GM18858 (cell line): ENCODE measurements around the gene PDE4D.

Source experiments
- ATAC-seq: cut with Tn5 transposase; IDR thresholded peaks from one replicate; pipeline ENCODE4 v1.9.1; 2021; ENCODE audit not compliant: unreplicated experiment

The PDE4D gene

GRCh38 chr5:59529239-59529638 lies 364.3 kb downstream of the PDE4D start:
- ATAC-seq: no peak

DNA sequence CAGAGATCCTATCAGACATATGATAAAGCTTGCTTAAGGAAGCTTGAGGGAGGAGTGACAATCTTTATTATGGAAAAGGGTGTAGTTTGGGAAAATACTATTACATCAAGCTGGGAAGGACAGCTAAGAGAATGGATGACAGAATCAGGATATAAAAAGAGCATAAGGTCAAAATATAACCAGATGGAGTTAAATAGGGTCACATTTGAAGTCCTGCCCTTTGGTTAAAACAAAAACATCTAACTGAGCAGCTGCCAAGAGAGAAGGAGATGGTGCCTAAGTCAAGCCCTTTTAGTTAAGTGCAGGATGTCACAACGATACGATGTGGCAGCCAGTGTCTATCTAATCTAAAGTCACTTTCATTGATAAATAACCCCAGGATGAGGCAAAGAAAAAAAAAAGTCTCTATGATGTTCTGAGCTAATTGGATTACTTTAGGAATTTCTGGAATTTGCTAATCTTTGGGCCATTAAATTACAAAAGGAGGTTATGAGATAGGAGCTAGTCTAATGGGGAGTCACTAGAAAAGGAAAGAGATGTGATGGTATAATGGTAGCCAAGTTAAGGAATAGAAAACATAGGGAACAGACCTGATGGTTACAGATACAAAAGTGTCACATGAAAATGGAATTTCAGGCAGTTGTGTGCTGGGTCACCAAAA lies 365.2 kb downstream of the PDE4D start:
- ATAC-seq: no peak

DNA sequence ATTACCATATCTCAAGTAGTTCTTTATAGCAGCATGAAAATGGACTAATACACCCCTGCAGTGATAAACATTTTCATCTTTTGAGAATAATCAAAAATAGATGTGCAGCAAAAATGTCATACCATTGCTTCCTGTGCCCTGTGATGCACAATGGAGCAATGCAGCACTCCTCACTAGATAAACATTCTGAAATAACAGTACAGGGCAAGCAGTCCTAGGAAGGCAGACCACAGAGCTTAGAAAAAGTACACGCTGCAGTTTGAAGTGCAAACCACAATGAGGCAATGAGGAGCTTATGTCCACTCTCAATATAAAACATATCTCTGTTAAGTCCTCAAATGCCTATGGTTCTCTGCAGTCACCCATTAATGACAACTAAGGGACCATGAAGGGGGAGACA lies 367.6 kb downstream of the PDE4D start:
- ATAC-seq: no peak

GRCh38 chr5:59525311-59525710 lies 368.2 kb downstream of the PDE4D start:
- no peak for ATAC-seq

- ATAC-seq: no peak
Measured at GRCh38 chr5:59522201-59522831, 371.2 kb downstream of the PDE4D start.

GRCh38 chr5:59521476-59521875 lies 372.1 kb downstream of the PDE4D start:
- ATAC-seq: no peak

DNA sequence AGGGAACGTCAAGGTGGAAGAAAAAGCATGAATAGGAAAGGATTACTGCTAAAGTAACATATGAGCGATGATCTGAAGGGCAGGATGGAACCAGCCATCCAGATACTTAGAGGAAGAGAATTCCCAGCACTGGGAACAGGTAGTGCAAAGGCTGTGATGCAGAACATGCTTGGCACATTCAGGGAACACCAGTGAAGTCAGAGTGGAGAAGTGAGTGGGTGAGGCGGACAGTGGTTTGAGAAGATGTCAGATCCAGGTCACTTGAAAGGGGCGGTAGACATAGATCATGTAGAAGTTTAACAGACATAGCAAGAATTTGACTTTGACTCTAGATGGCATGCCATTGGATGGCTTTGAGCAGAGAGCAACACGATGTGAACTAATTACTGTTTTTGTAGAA lies 374.2 kb downstream of the PDE4D start:
- no peak for ATAC-seq

DNA sequence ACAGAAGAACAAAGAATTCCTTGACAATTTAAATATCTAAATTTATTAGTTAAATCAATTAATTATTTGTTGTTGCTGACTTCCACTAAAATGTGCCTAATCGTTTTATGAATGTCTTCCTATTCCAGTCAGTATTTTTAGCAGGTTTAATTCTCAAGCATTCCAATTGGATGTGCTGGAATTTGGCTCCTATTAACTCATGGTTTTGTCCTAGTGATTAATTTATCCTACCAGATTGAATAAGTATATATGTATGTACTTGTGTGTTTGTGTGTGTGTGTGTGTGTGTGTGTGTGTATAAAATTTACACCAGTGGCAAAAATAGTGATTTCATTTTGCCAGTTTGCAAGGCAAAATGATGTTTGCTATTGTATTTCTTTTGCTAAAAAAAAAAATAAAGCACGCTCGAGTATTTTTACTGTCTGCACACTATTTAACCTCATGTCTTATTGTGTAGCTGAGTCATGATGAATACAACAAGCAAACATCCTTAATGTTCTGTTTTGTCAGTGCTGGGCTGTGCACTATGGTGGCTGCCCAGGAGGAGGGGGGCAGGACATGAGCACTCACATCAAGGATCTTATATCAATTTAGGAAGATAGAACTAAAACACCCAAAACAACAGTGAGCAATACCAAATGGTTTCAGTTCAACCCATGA lies 375.5 kb downstream of the PDE4D start:
- no peak for ATAC-seq

GRCh38 chr5:59516161-59516560 lies 377.4 kb downstream of the PDE4D start:
- ATAC-seq: no peak

DNA sequence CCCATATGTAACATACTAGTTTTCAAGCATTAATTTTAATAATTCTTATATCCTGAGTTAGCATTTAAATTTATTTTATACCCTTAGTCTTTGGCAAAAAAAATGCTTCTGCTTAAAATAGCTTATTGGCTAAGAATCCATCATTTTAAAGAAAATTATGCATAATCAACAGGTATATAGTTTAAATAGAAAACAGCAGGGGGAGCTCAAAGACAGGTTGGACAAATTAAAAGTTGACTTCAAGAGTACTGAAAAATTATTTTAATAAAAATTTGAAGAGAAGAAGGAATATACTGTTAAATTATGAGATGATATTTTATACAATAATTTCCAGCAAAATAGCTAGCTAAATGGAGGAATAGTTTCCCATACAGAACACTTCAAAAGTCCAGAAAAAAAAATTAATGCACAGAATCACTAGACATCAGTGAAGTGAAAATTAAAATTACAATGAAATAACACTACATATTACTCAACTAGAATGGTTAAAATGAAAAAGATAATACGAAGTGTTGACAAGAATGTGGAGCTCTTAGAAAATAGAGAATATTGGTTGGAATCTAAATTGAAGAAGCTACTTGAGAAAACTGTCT lies 387.1 kb downstream of the PDE4D start:
- no peak for ATAC-seq

GRCh38 chr5:59504043-59504442 lies 389.5 kb downstream of the PDE4D start:
- ATAC-seq: no peak

- no peak for ATAC-seq
Measured at GRCh38 chr5:59503220-59503619, 390.3 kb downstream of the PDE4D start.

GRCh38 chr5:59501316-59501715 lies 392.2 kb downstream of the PDE4D start:
- no peak for ATAC-seq

GRCh38 chr5:59500014-59500413 lies 393.5 kb downstream of the PDE4D start:
- ATAC-seq: no peak

DNA sequence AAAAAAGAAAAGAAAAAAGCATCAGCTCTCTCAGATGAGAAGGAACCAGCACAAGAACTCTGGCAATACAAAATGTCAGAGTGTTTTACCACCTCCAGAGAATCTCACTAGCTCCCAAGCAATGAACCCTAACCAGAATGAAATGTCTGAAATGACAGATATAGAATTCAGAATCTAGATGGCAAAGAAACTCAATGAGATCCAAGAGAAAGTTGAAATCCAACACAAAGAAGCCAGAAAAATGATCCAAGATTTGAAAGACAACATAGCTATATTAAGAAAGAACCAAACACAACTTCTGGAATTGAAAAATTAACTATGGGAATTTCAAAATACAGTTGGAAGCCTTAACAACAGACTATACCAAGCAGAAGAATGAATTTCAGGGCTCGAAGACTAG lies 396.3 kb downstream of the PDE4D start:
- no peak for ATAC-seq

DNA sequence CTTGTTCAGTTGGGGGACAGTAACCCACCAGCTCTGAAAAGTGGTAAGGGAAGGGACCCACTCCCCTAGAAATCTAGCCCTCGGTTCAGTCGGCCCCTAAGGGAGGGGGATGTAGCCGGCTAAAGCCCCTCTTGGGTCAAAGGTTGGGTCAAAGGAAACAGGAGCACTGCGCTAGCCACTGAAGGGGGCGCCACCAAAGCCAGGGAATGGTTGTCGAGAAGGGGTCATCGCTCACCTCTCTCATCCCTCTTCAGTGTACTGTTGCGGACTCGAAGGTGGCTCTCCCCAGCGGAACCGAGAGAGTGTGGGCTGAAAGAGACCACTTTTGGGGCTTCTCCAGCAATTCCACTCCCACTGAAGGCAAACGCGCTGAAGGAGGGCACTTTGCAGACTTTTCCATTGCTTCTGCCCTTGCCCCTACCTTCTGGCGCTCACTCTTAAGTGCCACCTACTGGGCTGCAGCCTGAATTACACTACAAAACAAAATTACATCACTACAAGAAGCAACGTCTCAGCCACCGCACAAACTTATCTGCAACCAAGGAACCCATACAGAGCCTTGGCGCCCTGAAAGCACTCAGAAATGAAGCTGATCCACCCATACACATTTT lies 396.9 kb downstream of the PDE4D start:
- no peak for ATAC-seq

DNA sequence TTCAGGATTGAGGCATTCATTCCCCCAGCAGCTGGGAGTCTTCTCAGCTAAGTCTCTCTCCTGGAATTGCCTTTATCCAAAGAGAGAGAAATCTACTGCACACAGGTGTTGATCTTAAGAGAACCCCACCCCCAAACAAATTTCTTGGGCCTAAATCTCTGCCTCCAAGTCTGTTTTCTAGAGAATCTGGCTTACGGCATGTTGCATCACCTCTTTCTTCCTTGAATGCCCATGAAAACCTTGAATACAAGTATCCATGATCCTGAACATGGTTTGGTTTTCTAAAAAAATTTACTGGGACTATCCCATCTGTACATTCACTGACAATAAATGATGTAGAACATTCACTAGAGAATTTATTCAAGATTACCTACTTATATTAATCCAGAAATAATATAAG lies 401.6 kb downstream of the PDE4D start:
- ATAC-seq: no peak

DNA sequence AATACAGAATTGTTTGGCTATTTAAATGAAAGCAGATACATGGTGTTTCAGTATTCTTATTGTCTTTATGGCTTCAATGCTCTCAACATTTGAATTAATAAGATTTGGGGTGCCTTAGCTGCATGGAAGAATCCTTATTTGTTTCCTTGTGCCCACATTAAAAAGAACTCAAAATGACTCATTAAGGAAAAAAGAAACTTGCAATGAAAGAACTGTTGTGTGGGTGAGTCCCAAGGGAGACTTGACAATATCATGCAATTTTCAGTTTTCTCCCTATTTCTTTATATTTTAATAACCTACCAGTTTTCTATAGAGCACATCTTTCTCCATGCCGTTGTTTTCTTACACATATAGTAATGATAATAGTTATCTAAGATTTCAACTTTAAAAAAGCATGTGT lies 404.0 kb downstream of the PDE4D start:
- ATAC-seq: no peak

DNA sequence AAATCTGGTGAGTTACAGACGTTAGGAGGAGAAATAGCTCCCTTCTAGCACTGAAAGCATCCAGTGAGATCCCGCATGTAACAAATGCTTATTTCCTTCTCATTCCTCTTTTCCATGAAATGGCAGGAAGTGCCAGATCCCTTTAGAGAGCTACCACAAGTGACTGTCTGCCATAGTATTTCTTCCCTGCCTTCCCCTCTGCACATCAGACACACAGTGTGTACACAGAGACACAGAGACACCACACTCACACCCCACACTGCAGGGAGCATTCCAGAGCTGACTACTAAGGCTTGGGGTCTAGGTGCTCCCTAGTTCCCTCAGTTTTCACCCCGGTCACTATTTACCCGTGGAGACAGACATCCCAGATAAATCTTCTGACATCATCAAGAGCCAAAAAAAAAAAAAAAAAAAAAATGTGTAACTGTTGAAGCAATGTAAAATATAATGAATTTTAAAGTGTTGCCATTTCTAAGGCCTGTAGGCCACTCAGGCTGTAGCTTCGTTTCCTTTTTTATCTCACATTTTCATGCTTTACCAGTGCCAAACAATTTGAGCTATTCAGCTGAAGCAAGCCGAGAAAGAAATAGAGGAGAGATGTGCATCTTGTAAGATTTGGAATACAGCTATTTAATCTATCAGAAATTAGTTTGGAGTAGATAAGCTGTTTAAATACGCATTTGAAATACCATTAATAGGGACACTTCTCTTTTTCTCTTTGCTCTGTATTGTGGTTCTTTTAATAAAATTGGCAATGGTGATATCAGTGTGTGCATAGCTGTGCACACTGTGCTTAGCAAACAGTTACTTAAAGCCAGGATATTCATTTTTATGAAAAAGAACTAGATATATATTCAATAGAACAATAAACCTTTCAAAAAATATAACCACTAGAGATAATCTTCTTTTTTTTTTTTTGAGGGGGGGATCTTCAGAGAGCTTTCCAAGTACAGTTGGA lies 405.5 kb downstream of the PDE4D start:
- ATAC-seq: no peak

- no peak for ATAC-seq
Measured at GRCh38 chr5:59487068-59487686, 406.3 kb downstream of the PDE4D start.
